A673 (cell line): ENCODE data around the gene CELF1.

Source experiments
- EZH2 ChIP-seq: fragments of 200-600 bp; sonication (generic); IDR thresholded peaks from 2 replicates; pipeline ENCODE4 v1.6.1; 2017; ENCODE audit warnings: borderline replicate concordance, low read depth, mild to moderate bottlenecking, mixed read lengths, antibody characterized with exemption, low read length; ENCODE audit not compliant: poor library complexity, severe bottlenecking
- TF ChIP-seq, protein P1 (sequence below): fragments of 300-800, 200-600 bp; sonication (generic); conservative IDR thresholded peaks from 2 replicates; pipeline ENCODE4 v1.5.1; 2017; ENCODE audit warnings: low read depth, mild to moderate bottlenecking, antibody characterized with exemption, low read length, moderate library complexity, mixed read lengths

DNA sequence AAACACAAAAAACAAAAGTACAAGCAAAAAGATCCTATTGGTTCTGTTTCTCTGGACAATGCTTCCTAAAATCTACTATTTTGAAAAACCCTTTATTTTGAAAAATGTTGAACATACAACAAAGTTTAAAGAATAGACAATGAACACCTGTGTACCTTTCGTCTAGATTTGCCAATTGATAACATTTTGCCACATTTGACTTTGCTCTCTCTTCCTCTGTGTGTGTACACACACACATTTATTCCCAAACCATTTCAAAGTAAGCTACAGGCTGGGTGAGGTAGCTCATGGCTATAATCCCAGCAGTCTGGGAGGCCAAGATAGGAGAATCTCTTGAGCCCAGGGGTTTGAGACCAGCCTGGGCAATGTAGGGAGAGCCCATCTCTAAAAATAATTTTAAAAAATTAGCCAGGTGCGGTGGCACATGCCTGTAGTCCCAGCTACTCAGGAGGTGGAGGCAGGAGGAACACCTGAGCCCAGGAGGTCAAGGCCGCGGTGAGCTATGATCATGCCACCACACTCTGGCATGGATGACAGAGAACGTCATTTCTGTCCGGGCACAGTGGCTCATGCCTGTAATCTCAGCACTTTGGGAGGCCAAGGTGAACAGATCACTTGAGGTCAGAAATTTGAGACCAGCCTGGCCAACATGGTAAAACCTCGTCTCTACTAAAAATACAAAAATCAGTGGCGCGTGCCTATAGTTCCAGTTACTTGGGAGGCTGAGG, 121.4 kb downstream of the CELF1 start:
- TF ChIP-seq, protein P1, sequence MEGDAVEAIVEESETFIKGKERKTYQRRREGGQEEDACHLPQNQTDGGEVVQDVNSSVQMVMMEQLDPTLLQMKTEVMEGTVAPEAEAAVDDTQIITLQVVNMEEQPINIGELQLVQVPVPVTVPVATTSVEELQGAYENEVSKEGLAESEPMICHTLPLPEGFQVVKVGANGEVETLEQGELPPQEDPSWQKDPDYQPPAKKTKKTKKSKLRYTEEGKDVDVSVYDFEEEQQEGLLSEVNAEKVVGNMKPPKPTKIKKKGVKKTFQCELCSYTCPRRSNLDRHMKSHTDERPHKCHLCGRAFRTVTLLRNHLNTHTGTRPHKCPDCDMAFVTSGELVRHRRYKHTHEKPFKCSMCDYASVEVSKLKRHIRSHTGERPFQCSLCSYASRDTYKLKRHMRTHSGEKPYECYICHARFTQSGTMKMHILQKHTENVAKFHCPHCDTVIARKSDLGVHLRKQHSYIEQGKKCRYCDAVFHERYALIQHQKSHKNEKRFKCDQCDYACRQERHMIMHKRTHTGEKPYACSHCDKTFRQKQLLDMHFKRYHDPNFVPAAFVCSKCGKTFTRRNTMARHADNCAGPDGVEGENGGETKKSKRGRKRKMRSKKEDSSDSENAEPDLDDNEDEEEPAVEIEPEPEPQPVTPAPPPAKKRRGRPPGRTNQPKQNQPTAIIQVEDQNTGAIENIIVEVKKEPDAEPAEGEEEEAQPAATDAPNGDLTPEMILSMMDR, result no peak
- no peak for TF ChIP-seq EZH2
